ENCODE results near the gene S100A14. TPM values are rescaled to one million over a fixed set of nuclear protein-coding genes. Genes with fewer than 3 reads are reported as not detected.
A peak's percentile ranks its signal among the peaks of the same experiment; 100 is the strongest.

S100A14 gene
- total RNA-seq, 1 experiment from 2014 or later: 0.63 TPM

DNA sequence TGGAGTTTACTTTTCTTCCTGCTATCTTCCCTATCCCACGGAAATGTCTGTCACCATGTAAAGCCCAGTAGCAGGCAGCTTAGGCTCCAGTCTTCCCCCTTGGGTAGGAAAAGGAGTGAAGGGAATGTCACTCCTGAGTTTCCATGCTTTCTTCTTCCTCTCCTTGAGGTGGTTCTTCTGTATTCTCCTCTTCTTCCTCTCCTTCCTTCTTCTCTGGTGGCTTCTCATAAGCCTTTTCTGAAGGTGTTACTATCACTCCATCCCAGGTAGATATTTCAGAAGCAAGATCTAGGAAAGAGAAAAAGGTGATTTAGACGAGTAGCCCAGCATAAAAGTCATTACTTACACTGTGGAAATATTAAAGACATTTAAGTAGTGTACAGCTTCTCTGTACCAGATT is 46.1 kb upstream of the S100A14 start:
- Histone ChIP-seq H3K23me2 (ENCODE audit: insufficient read length, low read depth, low read length, poor library complexity, severe bottlenecking) (peaks cover 5% of the 10 kb centered on the region), H3K79me1 (ENCODE audit: insufficient read depth, low read depth, low read length, poor library complexity, severe bottlenecking) (peaks cover 5% of the 10 kb centered on the region), H3K56ac (ENCODE audit: insufficient read length, low read depth, low read length) (no peak overlapping the region), H4K91ac (ENCODE audit: insufficient read length, low read depth, low read length) (no peak overlapping the region), H2AK5ac (ENCODE audit: insufficient read length, low read length) (no peak overlapping the region), H2BK20ac (ENCODE audit: low read depth, low read length, poor library complexity, severe bottlenecking) (no peak overlapping the region), H3K4me2 (ENCODE audit: insufficient read depth, insufficient read length, low read length) (no peak overlapping the region), H3K9ac (ENCODE audit: extremely low read depth, insufficient read length, low read length) (no peak overlapping the region), H3K27me3 (ENCODE audit: insufficient read depth, low read length) (no peaks in the 10 kb centered on the region), H2BK15ac (ENCODE audit: low read depth, low read length) (no peak overlapping the region), H2BK5ac (ENCODE audit: insufficient read length, low read length) (no peak overlapping the region), H3K9me3 (ENCODE audit: control insufficient read depth, low read depth, low read length) (no peaks in the 10 kb centered on the region), H3K23ac (ENCODE audit: insufficient read length, low read depth, low read length) (no peak overlapping the region), H3K18ac (ENCODE audit: insufficient read length, low read depth, low read length) (no peak overlapping the region), H3K14ac (ENCODE audit: insufficient read depth, low read length) (no peak overlapping the region), H4K5ac (ENCODE audit: insufficient read length, low read depth, low read length) (no peak overlapping the region), H4K20me1 (ENCODE audit: control insufficient read depth, insufficient read depth, insufficient read length) (no peaks in the 10 kb centered on the region), H3K79me2 (ENCODE audit: insufficient read depth, low read length) (no peaks in the 10 kb centered on the region; the same call in 1 of the 2 replicates), H3K27ac (ENCODE audit: insufficient read length, low read depth, low read length) (no peak overlapping the region), H2BK120ac (ENCODE audit: low read depth, low read length, poor library complexity, severe bottlenecking) (no peak overlapping the region), H2BK12ac (ENCODE audit: insufficient read length, low read depth, low read length) (no peak overlapping the region), H2AFZ (ENCODE audit: low read length) (no peak overlapping the region), H3K4ac (ENCODE audit: low read depth, low read length) (no peak overlapping the region), H4K8ac (replicated peaks; ENCODE audit: insufficient read length, low read depth, low read length) (no peak overlapping the region), H3T11ph (ENCODE audit: low read length) (no peak overlapping the region), H3K4me1 (ENCODE audit: insufficient read depth, low read length) (0 out of 2 replicates have a peak, but pooled peaks cover 2% of the 10 kb centered on the region)
- DNase-seq: no peak
- Mint-ChIP-seq H3K27me3 (ENCODE audit: low read depth) (no peaks in the 10 kb centered on the region), H3K4me1 (peaks cover 9% of the 10 kb centered on the region in 2 experiments), H3K4me3 (no peak overlapping the region), H3K9me3 (no peaks in the 10 kb centered on the region; a peak in 1 of 5 replicates), H3K27ac (peak overlapping the region in 2 of 3 experiments; percentile 12 to 79; a peak in 3 of 7 replicates), H3K36me3 (ENCODE audit: insufficient read depth in 1 of 3, low read depth in 3 of 3) (peaks cover 26 to 71% (median 46%) of the 10 kb centered on the region in 3 experiments)
- WGBS (ENCODE audit: extremely low coverage, insufficient read length, low lambda C conversion rate): no CpG with 5 or more reads among the region's 2 CpGs
- TF ChIP-seq, protein P1, sequence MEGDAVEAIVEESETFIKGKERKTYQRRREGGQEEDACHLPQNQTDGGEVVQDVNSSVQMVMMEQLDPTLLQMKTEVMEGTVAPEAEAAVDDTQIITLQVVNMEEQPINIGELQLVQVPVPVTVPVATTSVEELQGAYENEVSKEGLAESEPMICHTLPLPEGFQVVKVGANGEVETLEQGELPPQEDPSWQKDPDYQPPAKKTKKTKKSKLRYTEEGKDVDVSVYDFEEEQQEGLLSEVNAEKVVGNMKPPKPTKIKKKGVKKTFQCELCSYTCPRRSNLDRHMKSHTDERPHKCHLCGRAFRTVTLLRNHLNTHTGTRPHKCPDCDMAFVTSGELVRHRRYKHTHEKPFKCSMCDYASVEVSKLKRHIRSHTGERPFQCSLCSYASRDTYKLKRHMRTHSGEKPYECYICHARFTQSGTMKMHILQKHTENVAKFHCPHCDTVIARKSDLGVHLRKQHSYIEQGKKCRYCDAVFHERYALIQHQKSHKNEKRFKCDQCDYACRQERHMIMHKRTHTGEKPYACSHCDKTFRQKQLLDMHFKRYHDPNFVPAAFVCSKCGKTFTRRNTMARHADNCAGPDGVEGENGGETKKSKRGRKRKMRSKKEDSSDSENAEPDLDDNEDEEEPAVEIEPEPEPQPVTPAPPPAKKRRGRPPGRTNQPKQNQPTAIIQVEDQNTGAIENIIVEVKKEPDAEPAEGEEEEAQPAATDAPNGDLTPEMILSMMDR (conservative IDR thresholded peaks at IDR 0.05): no peak
